Motor neuron (in vitro differentiated cells): Measurements from ENCODE around the gene CNGB1. TPM values are rescaled to one million over a fixed set of nuclear protein-coding genes. Genes with fewer than 3 reads are reported as not detected.
A peak's percentile ranks its signal among the peaks of the same experiment; 100 is the strongest.
"Not testable (repeated sequence)": the region's sequence is repeated elsewhere in the genome, so short reads cannot be mapped to it uniquely, and the experiment has no call there.

Experiments used
- ATAC-seq, 8 experiments: fragments of 200-7000 bp; cut with Tn5 transposase; replicated peaks in 6 of 8; 2 replicates each; pipeline ENCODE4 v1.8.0; 2021; ENCODE audit warnings: mild to moderate bottlenecking in 8 of 8, moderate library complexity in 8 of 8
- H3K27ac ChIP-seq, 2 donors: fragments of 250-450 bp; sonication (Bioruptor Pico); 2 replicates each; pipeline ENCODE4 v1.9.0; 2021; ENCODE audit warnings: antibody characterized with exemption in 2 of 2, mild to moderate bottlenecking in 2 of 2, moderate library complexity in 1 of 2
- H3K4me1 ChIP-seq, 2 donors: fragments of 250-450 bp; sonication (Bioruptor Pico); replicated peaks in 1 of 2; 2 replicates each; pipeline ENCODE4 v1.6.1; 2021; ENCODE audit warnings: antibody characterized with exemption in 2 of 2, mild to moderate bottlenecking in 2 of 2, moderate library complexity in 1 of 2
- H3K4me3 ChIP-seq, 5 donors: fragments of 250-450 bp; sonication (Bioruptor Pico); 2 replicates each; pipeline ENCODE4 v1.9.0; 2021; ENCODE audit warnings: antibody characterized with exemption in 5 of 5, mild to moderate bottlenecking in 5 of 5, moderate library complexity in 4 of 5
- WGBS, 10 experiments: fragments of 450-650 bp; shearing (Covaris generic); methylation state at CpG; one replicate each; pipeline ENCODE4 v1.0.0; 2022; 5-methylcytosine and 5-hydroxymethylcytosine counted together
- in situ Hi-C, 9 experiments: fragments of 400-800 bp; cut with MboI; loops; one replicate each; pipeline ENCODE4 v1.15.0; 2021; ENCODE audit warnings: low sequenced_read_pairs in 9 of 9, low pct_unique_long_range_greater_than_20kb in 2 of 9; ENCODE audit not compliant: unreplicated experiment in 9 of 9
- total RNA-seq, 8 experiments: library from RNA; unstranded; fragments of 300-600 nt; gene quantifications; 2 replicates each; pipeline versions ENCODE4 v1.2.3 to v1.2.4, GENCODE V29; 2022

The CNGB1 gene
- total RNA-seq, 8 experiments from 2014 or later, result 0.05 to 2.1 (median 1.2) TPM; not detected in 1

- in situ Hi-C loops, result no loop called here
- Histone ChIP-seq H3K4me3 (no peak overlapping the region), H3K4me1 (peaks cover 17 to 19% of the 10 kb centered on the region in 2 donors), H3K27ac (peak overlapping the region in 1 of 2 donors; percentile 86)
- WGBS, 10 experiments, result 69 to 100% (median 78%) methylated on average over 1 to 8 of the region's 9 CpGs
- ATAC-seq, result no peak
These were observed 25.8 kb downstream of the CNGB1 start for GRCh38 chr16:57944970-57945739.

DNA sequence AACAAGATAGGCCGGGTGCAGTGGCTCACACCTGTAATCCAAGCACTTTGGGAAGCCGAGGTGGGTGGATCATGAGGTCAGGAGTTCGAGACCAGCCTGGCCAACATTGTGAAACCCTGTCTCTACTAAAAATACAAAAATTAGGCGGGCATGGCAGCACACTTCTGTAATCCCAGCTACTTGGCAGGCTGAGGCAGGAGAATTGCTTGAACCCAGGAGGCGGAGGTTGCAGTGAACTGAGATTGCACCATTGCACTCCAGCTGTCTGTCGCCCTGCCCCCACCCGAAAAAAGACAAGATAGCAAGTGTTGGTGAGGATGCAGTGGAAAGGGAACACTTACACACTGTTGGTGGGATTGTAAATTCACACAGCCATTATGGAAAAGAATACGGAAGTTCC lies 27.5 kb downstream of the CNGB1 start:
- H3K4me3 ChIP-seq, H3K27ac ChIP-seq, in situ Hi-C loops, ATAC-seq: not testable (repeated sequence)
- 60 to 100% (median 76%) methylated on average over 1 to 8 of the region's 8 CpGs for WGBS, 10 experiments
- H3K4me1 ChIP-seq, result peaks cover 17 to 19% of the 10 kb centered on the region in 2 donors

- H3K27ac ChIP-seq, ATAC-seq, H3K4me3 ChIP-seq, in situ Hi-C loops: not testable (repeated sequence)
- 40 to 100% (median 77%) methylated on average over 1 to 2 of the region's 2 CpGs; no CpG with 5 or more reads in 4 of the 10 experiments for WGBS, 10 experiments
- H3K4me1 ChIP-seq, result peaks cover 14 to 17% of the 10 kb centered on the region in 2 donors
These were observed 29.0 kb downstream of the CNGB1 start for GRCh38 chr16:57941901-57942300.

DNA sequence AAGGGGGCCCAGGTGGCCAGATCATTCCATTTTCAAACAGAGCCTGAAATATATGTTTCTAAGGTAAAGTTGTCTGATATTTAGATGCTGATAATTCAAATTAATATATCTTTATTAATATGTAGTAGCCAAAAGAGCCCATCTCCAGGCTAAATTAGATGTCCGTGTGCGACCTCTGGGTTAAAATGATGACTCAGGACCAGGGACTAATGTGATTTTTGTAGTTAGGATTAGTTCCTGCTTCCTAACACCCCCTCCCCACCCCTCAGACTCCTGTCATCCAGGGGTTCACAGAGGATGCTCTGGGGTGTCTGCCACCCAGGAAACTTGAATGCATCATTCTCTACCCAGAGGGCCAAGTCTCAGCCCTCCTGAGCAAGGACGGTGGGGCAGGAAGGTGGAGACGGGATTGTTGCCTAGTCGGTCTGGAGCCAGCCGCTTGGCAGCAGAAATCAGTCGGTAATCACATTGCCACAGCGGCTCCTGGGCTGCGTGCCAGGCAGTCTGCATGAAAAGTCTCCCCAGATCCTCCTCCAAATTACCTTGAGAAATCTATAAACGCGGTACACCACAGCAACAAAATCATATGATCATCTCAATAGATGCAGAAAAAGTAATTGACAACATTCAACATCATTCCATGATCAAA lies 29.8 kb downstream of the CNGB1 start:
- H3K27ac ChIP-seq, result no peak overlapping the region
- ATAC-seq, result peak in 2 of 8 experiments; percentile 19 to 64
- H3K4me3 ChIP-seq, result no peak overlapping the region
- peaks cover 6 to 9% of the 10 kb centered on the region in 2 donors for H3K4me1 ChIP-seq
- 15 to 89% (median 64%) methylated on average over 2 to 8 of the region's 11 CpGs; no CpG with 5 or more reads in 1 of the 10 experiments for WGBS, 10 experiments
- in situ Hi-C loops, result no loop called here

GRCh38 chr16:57940382-57940966 lies 30.5 kb downstream of the CNGB1 start:
- Histone ChIP-seq H3K27ac (no peak overlapping the region), H3K4me1 (peaks cover 0 to 2% of the 10 kb centered on the region in 2 donors), H3K4me3 (no peak overlapping the region)
- in situ Hi-C loops, result no loop called here
- WGBS, 10 experiments, result 77 to 100% (median 100%) methylated on average over 1 to 3 of the region's 5 CpGs; no CpG with 5 or more reads in 5 of the 10 experiments
- ATAC-seq, result no peak

DNA sequence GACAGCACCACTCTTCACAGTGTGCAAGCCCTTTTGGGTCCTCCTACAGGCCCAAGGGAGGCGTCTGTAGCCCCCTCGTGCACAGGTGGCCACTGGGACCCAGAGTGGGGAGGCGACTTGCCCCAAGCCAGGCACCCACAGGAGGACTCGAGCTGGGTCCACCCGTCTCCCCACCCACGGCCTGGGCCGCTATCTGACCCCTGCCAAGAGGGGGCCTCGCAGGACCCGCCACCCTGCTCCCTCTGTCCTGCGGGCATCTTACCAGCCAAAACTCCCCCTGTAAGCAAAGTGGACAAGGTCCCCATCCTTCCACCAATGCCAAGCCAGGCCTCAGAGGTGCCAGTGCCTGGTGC lies 31.1 kb downstream of the CNGB1 start:
- Histone ChIP-seq H3K4me3 (no peak overlapping the region), H3K4me1 (peaks cover 0 to 2% of the 10 kb centered on the region in 2 donors), H3K27ac (no peak overlapping the region)
- in situ Hi-C loops, result no loop called here
- ATAC-seq, result no peak
- whole genome bisulfite sequencing, 10 experiments, result no CpG with 5 or more reads among the region's 10 CpGs

DNA sequence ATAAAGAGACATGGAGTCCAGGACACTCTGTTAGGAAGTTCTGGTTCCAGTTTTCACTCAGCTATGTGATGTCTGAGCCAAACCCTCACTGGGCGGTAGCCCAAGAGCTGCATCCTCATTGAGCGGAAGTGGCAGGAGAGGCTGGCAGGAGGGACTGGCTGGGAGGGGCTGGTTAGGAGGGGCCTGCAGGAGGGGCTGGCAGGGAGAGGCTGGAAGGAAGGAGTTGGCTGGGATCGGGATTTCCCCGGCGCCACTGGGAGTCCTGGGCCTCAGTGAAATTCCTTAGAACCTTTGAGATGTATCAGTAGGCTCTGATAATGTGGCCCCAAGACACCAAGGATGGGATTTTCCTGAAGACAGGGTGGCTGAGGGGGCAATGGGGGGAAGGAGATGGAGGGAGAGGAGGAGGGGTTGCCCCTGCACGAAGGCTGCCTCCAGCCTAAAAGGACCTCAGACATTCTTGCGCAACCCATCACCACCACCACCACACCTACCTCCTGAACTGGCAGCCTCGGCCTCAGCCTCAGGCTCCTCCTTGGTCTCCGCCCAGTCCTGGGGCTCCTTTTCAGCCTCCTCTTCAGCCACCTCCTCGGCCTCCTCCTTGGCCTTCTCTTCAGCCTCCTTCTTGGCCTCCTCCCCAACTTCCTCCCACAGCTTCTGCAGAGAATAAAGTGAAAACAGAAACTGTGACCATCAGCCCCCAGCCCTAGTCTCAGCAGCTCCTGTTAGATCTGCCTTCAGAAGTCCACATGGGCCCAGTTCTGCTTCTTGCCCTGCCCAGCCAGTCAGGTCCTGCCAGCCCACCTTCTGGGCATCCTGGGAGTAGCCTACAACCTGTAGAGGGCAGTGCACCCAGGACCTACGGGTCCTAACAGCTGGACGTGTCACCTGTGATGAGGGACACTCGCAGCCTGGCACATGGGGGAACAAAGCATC lies 31.7 kb downstream of the CNGB1 start:
- in situ Hi-C loops, result no loop called here

GRCh38 chr16:57938484-57938883 lies 32.4 kb downstream of the CNGB1 start:
- 63 to 100% (median 91%) methylated on average over 2 to 4 of the region's 6 CpGs; no CpG with 5 or more reads in 5 of the 10 experiments for WGBS, 10 experiments
- Histone ChIP-seq H3K4me3 (no peak overlapping the region), H3K27ac (no peak overlapping the region), H3K4me1 (no peaks in the 10 kb centered on the region)
- in situ Hi-C loops, result no loop called here
- no peak for ATAC-seq

More for the DNA sequence above, 31.7 kb downstream of the CNGB1 start:
- WGBS, 10 experiments, result 60 to 94% (median 83%) methylated on average over 1 to 4 of the region's 13 CpGs; no CpG with 5 or more reads in 6 of the 10 experiments
- H3K4me1 ChIP-seq, result no peaks in the 10 kb centered on the region
- H3K4me3 ChIP-seq, result no peak overlapping the region
- H3K27ac ChIP-seq, result no peak overlapping the region
- ATAC-seq, result peak in 3 of 8 experiments; percentile 89 to 98 (median 98)

GRCh38 chr16:57937861-57938260 lies 33.1 kb downstream of the CNGB1 start:
- H3K4me1 ChIP-seq, result no peaks in the 10 kb centered on the region
- no peak overlapping the region for H3K4me3 ChIP-seq
- in situ Hi-C loops, result no loop called here
- H3K27ac ChIP-seq, result no peak overlapping the region
- 40 to 100% (median 82%) methylated on average over 1 to 4 of the region's 4 CpGs; no CpG with 5 or more reads in 5 of the 10 experiments for WGBS, 10 experiments
- no peak for ATAC-seq

DNA sequence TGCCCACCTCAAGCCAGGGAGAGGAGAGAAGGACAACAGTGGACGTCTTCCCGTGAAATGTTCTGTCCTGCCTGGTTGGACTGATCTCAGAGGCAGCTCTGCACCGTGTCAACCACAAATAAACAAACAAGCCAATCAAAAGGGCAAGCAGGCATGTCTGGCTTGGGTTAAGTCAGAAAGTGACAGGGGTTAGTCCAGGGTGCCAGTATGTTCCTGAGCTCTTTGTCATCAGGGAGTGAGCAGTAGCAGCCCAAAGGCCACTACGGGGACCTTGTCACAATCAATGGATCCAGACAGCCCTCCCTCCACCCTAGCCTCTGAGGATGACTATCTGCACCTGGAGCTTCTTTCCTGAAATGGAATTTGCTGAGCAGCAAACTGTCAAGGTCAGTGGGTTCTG lies 35.0 kb downstream of the CNGB1 start:
- no peak overlapping the region for H3K4me3 ChIP-seq
- no peak overlapping the region for H3K27ac ChIP-seq
- no peak for ATAC-seq
- 30 to 79% (median 50%) methylated on average over 1 to 4 of the region's 4 CpGs; no CpG with 5 or more reads in 5 of the 10 experiments for WGBS, 10 experiments
- no peaks in the 10 kb centered on the region for H3K4me1 ChIP-seq
- in situ Hi-C loops, result no loop called here

DNA sequence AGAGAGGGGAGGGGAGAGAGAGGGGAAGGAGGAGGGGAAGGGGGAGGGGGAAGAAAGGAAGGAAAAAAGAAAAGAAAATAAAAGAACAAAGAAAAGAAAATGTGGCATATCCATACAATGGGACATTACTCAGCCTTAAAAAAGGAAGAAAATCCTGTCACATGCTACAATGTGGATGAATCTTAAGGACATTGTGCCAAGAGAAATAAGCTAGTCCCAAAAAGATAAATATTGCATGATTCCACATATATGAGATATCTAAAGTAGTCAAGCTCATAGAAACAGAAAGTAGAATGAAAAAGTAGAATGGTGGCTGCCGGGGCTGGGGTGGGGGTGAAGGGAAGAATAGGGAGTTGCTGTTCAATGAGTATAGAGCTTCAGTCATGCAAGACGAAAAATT lies 40.4 kb downstream of the CNGB1 start:
- Histone ChIP-seq H3K4me3 (no peak overlapping the region), H3K27ac (no peak overlapping the region), H3K4me1 (no peaks in the 10 kb centered on the region)
- in situ Hi-C loops, result no loop called here
- ATAC-seq, result no peak
- 26 to 100% (median 68%) methylated on average over 1 to 2 of the region's 2 CpGs; no CpG with 5 or more reads in 2 of the 10 experiments for WGBS, 10 experiments

DNA sequence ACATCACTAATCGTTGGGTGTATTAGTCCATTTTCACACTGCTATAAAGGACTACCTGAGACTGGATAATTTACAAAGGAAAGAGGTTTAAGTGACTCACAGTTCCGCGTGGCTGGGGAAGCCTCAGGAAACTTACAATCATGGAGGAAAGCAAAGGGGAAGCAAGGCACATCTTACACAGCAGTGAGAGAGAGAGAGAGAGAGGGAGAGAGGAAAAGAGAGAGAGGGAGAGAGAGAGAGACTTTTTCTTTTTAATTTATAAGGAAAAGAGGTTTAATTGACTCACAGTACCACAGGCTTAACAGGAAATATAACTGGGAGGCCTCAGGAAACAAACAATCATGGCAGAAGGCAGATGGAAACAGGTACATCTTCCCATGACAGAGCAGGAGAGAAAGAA lies 41.7 kb downstream of the CNGB1 start:
- no peak overlapping the region for H3K4me3 ChIP-seq
- H3K4me1 ChIP-seq, result peaks cover 0 to 1% of the 10 kb centered on the region in 2 donors
- 58 to 92% (median 82%) methylated on average over 1 to 3 of the region's 3 CpGs; no CpG with 5 or more reads in 2 of the 10 experiments for WGBS, 10 experiments
- H3K27ac ChIP-seq, result no peak overlapping the region
- ATAC-seq, result no peak
- in situ Hi-C loops, result no loop called here
